ENCODE data around the gene SOCS6.
"Not testable (repeated sequence)": the region's sequence is repeated elsewhere in the genome, so short reads cannot be mapped to it uniquely, and the experiment has no call there.

The SOCS6 gene

DNA sequence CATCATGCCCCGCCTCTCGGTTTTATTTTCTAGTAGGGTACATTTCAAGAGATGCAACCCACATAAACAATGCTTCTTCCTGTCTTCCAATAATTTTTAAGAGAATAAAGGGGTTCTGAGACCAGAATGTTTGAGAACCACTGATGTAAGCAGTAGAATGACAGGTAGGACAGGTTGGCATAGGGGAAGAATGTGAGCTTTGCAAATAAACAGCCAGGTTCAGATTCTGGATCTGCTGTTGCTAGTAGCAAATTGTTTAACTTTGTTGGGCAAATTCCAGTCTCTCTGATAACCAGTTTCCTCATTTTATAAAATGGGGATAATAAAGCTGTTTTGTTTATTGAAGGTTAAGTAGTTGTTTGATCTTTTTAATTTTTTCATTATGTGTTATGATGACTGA lies 32.8 kb downstream of the SOCS6 start:
- no peak overlapping the region for H3K4me3 ChIP-seq (ENCODE audit: low read depth, low read length)

DNA sequence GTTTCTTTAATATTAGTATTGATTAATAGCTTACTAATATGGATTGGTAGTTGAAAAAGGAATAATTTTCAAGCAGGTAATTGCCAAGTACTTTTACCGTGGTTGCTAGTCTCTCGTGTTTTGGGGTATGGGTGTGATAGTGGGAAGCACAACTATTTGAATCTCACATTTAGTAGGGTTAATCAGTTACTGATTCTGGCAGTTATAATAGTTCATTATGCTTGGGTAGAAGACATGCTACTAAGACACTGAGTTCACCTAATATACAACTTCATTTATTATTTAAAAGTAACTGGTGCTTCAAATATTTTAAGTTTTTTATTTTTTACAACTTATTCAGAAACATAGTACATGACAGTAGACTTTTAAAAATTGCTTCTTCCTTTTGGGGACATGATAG lies 33.5 kb downstream of the SOCS6 start:
- no peak overlapping the region for H3K4me3 ChIP-seq (ENCODE audit: low read depth, low read length)

DNA sequence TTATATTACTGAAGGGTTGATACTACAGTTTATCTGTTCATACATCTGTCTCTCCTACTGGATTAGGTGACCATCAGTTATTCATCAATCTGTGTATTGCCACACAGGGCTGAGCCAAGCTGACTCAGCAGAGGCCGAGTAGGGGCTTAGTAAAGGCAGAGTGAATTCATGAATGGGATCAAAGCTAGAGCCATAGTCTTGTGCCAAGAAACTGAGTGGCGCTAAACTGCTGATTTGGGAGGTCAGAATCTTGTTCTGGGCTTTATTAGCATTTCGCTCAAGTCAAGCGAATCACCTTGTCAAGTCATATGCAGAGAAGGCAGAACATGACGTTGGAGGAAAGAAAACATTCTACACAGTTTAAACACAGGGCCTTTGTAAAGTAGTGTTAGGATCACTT lies 34.1 kb downstream of the SOCS6 start:
- H3K4me3 ChIP-seq (ENCODE audit: low read depth, low read length): no peak overlapping the region

DNA sequence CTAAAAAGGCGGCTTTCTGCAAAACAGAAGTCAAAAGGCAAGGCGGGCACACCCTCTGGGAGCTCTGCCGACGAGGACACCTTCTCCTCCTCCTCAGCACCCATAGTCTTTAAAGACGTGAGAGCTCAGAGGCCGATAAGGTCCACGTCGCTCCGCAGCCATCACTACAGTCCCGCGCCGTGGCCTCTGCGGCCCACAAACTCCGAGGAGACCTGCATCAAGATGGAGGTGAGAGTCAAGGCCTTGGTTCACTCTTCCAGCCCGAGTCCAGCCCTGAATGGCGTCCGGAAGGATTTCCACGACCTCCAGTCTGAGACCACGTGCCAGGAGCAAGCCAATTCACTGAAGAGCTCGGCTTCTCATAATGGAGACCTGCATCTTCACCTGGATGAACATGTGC lies 36.1 kb downstream of the SOCS6 start:
- no peak overlapping the region for H3K4me3 ChIP-seq (ENCODE audit: low read depth, low read length)

DNA sequence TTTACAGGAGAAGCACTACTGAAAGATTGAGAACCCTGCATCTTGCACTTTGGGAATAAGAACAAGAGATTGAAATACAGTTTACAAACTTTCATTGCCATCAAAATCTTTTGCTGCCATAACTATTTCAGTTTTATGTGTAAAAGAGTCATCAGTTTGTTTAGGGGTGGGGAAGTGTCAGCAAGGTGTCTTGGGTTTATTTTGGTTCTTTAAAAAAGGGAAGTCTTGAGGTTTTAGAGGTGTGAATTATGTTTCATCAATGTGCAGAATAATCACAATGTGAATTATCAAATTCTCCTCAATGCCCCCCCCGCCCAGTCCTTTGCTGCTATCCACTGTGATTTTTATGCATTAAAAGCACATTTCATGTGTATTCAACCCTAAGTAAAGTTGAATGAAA lies 37.4 kb downstream of the SOCS6 start:
- no peak overlapping the region for H3K4me3 ChIP-seq (ENCODE audit: low read depth, low read length)

DNA sequence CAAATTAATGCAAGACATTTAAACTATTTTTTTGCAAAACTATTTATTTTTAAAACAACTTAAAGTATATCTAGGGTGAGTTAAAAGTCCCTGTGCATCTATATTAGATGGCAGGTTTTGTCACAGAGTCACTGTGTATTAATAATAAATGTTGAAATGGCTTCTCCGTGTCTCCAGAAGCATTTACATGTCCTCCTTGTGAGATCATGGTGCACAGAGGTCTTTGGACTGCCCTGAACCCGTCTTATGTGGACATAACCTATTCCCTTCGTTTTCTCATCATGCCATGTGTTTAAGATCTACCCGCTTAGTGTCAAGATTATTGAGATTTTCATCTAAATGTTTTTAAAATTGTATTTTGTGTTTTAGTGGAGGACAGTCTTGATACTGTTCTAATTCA lies 39.3 kb downstream of the SOCS6 start:
- H3K4me3 ChIP-seq (ENCODE audit: low read depth, low read length): no peak overlapping the region

DNA sequence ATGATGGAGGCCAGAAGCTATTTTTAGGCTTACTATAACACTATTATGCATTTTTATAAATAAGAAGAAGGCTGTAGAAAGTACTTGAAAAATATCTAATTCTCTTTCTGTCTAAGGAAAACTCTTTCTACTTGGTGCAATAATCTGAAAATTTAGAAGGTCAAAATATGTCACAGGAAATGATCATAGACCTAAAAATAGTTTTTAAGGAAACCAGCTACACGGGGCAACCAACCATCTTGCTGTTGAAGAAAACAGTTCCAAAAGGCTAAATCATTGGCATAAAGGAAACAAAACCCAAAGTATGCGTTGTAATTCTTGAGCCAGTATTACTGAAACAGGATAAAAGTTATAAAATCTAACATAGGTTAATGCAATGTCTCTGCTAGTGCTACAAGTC lies 40.2 kb downstream of the SOCS6 start:
- H3K4me3 ChIP-seq (ENCODE audit: low read depth, low read length): no peak overlapping the region

DNA sequence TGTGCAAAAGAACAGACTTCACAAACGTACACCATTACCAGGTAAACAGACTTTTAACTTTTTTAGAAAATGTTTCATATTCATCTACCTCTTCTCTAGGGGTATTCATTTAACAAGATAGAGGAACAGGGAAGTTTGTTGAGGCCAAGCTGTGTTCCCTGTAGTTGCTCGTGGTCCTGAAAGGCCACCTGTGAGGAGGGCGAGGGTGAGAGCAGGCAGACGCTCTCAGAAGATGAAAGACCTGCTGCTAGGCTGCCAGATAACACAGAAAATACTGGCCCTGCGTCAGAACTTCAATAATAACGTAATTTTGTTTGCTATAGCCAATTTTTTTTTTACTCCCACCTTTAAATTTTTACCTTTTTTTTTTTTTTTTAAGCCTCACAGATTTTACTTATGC lies 42.0 kb downstream of the SOCS6 start:
- H3K4me3 ChIP-seq (ENCODE audit: low read depth, low read length): no peak overlapping the region

DNA sequence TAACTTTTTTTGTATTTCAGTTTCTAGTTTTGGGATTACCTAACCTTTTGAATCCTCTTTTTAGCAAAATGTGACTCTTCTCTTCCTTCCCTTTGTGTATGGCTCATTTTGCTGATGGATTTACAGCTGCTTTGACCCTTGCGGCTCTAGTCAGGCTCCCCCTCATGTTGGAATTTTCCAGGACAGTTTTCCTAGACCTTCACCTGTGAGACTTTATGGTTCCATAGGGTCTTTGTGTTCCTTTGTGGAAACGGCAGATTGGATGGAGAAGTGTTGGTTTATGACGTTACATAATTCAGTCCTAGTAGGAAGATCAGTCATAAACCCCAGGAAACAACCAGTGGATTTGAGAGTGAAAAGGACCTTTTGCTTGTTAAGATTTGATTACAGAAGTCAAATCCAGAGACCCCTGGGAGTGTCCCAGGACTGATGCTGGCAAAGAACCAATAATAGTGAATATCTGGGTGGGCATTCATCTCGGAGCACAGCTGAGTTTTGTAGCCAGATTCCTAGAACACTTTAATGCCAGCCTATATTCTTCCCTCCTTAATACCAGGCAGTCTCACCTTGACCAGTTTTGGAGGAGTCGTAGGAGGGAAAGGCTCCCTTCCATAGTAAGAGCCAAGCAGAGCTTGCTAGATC lies 42.7 kb downstream of the SOCS6 start:
- H3K4me3 ChIP-seq (ENCODE audit: low read depth, low read length): no peak overlapping the region

DNA sequence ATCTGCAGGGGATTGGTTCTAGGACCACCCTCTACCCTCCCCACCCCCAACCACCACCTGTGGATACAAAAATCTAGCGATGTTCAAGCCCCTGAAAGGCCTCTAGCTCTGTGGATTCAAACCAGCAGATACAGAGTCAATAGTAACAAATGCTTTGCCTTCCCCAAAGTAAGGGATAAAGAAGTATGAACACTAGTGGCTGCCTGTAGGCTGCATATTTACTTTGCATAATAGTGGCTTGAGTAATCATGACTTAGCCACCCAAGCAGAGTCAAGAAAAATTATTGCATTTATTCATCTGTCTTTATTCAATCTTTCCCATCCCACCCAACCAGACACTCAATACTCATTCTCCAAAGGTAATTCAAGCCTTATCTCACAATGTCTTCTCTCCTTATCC lies 43.8 kb downstream of the SOCS6 start:
- H3K4me3 ChIP-seq (ENCODE audit: low read depth, low read length): no peak overlapping the region

DNA sequence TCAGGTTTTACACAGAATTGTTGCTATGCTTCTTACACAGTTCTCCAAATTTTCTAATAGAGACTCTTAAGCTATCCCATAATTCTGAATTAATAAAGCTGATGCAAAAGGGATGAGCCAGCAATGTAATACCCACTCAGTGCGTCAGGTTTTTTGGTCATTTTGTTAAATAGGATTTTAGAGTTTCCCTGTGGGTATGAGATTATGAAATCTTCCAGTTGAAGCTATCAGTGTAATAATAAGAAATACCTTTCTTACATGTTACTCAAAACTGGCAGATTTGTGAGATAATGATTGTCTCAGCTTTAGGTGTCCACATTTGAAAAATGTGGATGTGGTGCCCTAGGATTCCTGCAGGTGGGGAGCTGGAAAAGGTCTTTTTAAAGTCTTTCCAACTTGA lies 44.5 kb downstream of the SOCS6 start:
- no peak overlapping the region for H3K4me3 ChIP-seq (ENCODE audit: low read depth, low read length)

DNA sequence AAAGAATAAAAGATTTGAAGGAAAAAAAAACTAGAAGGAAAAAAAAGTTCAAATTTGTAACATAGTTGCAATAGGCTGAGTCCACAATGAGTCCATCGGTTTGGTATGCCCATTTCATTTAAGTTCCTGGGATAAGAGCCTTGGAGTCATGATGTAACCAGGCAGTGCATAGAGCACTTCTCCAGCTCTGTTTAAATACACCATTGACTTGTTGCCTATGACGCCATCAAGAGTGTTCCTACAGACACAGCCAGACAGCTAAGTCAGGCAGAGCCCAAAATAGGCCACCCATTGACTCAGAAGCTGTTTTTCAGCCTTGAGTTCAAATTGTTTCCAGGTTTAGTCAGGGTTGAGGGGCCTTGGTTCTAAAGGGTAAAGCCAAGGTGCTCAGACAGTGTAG lies 44.9 kb downstream of the SOCS6 start:
- H3K4me3 ChIP-seq (ENCODE audit: low read depth, low read length): no peak overlapping the region

DNA sequence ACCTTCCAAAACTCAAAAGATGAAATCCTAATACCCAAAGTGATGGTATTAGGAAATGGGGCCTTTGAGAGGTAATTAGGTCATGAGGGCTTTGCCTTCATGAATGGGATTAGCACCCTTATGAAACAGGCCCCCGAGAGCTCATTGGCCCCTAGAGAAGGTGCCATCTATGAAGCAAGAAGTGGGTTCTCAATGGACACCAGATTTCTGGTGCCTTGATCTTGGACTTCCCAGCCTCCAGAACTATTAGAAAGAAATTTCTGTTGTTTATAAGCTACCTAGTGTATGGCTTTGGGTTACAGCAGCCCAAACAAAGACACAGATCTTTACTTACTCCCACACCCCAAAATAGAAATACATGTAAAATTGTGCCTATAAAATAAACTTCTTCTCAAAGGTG lies 45.4 kb downstream of the SOCS6 start:
- H3K4me3 ChIP-seq (ENCODE audit: low read depth, low read length): no peak overlapping the region

DNA sequence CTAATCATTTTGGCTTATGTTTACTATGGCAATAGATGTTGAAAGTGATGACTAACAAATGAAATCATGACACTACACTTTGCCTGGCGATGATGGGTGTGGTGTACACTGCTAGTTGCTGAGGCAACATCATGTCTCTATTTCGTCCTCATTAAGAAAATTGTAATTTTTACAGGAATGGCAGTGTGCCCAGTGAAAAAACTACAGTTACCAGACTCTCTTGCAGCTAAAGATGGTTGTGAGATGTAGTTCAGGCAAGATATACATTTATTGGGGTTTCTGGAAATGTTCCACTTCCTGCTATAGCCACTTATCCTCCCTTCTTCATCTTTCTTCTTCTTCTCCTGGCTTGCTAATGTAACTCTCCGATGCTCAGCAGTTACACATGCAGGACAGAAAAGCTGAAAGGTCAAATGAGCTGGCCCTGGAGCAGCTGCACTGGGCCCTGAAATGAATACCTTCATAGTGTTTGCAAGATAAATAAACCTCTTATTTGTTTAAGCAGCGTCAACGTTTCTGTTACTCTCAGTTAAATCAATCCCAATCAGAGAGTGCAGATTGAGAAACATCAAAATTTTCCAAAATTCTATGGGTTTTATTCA lies 46.0 kb downstream of the SOCS6 start:
- no peak overlapping the region for H3K4me3 ChIP-seq (ENCODE audit: low read depth, low read length)

DNA sequence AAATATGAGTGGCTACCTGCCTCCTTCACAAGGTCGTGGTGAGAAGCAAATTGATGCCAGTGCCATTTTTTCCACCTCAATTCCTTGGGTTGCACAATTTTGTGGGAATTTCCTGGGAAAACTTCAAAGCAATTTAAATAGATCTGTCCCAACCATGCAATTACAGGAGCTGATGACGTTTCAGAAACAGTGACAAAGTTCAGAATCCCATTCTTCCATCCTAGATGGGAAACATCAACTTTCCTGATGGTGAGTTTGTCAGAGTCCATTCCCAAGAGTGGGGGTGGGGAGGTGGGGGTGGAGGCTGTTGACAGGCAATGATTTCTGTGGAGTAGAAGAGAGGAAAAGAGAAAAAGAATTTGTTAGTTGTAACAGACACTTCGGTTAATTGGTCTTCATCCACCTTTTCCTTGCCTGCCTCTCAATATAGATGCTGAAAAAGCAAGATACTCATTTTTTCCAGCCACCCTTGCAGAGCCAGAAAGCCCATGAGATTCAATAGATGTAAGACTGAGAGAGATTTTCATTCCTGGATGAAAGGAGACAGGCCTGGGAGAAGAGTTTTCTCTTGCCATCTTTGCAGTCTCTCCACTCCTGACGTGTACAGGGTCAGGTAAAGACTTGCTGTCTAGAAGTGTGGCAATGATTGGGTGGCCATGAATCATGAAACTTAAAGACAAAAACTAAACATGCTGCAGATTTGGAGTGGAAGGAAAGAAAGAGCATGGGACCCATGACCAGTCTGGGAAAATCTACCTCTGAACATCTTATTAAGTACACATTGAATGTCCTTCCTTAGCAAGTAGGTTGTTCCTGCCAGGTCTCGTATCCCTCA lies 47.3 kb downstream of the SOCS6 start:
- H3K4me3 ChIP-seq (ENCODE audit: low read depth, low read length): no peak overlapping the region

DNA sequence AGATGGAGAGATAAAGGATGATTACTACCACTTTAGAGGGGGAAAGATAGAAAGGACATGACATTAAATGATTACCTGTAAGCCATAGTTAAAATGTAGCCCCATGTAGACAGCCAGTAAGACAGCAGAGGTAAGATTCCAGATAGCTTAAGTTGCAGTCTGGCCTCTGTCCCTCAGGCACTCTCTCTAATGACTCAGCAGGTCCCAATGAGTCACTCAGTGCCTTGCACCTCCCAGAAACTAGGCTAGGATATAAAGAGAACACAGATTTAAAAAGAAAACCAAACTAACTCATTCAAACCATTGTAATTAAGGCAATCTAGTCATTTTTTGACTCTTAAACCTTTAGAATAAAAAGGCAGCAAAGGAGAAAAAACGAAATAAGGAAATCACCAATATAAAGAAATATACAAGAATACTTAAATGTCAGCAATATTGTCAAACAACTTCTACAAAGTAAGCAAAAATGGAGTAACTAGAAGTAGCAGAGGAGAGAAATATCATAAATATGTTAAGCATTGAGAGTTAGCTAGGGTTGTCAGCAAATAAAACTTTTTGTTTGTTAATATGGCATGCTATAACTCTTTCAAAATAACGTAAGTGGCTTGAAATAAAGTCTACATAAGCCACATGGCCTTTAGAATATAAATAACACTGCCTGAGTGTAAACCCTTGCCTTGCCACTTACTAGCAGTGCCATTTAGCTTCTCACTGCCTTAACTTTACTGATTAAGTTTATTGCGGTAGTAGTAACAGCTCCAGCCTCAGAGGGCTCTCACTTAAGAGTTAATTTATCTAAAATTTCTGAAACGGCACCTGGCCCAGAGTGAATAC lies 48.5 kb downstream of the SOCS6 start:
- no peak overlapping the region for H3K4me3 ChIP-seq (ENCODE audit: low read depth, low read length)

DNA sequence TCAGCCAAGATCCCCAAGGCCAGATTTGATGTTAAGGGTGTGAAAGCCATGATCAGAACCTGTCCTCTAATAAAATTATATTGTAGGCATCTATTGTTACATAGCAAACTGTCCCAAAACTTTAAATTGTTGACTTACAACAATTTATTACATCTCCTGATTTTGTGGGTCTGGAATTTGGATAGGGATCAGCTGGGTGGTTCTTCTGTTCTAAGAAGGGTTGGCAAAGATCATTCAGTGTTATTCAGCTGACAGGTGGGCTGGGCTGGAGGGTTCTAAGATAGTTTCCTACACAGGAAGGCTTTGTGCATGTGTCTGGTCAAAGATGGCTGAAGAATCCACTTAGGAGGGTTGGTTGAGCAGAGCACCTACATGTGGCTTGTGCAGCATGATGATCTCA lies 50.0 kb downstream of the SOCS6 start:
- no peak overlapping the region for H3K4me3 ChIP-seq (ENCODE audit: low read depth, low read length)

DNA sequence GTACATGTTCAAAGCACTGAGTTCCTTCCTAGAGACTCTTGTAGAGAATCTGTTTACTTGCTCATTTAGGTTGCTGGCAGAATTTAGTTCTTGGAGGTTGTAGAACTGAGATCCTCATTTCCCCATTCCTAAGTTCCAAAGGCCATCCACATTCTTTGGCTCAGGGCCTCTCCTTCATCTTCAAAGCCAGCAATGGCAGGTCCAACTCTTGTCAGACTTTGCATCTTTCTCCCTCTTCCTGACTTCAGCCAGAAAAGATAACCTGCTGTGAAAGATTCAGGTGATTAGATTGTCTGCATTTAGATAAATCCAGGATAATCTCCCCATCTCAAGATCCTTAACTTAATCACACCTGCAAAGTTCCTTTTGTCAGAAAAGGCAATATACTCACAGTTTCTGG lies 51.1 kb downstream of the SOCS6 start:
- no peak overlapping the region for H3K4me3 ChIP-seq (ENCODE audit: low read depth, low read length)

DNA sequence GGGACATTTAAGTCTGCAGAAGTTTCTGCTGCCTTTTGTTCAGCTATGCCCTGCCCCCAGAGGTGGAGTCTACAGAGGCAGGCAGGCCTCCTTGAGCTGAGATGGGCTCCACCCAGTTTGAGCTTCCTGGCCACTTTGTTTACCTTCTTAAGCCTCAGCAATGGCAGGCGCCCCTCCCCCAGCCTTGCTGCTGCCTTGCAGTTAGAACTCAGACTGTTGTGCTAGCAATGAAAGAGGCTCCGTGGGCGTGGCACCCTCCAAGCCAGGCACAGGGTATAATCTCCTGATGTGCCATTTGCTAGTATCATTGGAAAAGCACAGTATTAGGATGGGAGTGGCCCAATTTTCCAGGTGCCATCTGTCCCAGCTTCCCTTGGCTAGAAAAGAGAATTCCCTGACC lies 59.6 kb downstream of the SOCS6 start:
- not testable (repeated sequence) for H3K4me3 ChIP-seq (ENCODE audit: low read depth, low read length)

DNA sequence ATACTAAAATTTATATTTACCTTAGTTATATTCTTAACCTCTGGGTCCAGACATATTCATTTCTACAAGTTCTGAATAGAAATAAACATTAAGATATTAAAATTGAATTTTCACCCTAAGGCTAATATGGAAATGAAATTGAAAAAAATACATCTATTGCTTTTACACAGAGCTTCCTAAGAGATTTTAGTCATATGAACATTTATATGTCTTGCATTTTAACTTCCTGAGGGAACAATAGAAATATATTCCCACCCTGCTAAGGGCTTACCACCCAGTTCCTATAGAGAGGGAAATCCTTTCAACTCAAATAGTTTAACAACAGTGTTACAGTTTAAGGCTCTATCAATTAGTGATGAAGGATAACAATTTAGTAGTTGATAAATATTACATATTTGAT lies 60.5 kb downstream of the SOCS6 start:
- no peak overlapping the region for H3K4me3 ChIP-seq (ENCODE audit: low read depth, low read length)

DNA sequence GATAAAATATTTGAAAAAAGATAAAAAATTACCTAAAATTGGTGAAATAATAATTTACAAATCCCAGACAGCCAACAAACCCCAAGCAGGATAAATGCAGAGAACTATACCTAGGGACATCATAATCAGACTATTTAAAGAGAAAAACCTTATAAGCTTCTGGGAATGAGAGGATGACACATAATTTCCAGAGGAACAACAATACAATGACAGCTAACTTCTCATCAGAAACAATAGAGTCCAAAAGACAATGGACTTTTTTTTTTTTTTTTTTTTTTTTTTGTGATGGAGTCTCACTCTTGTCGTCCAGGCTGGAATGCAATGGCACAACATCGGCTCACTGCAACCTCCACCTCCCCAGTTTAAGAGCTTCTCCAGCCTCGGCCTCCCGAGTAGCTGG lies 65.2 kb downstream of the SOCS6 start:
- no peak overlapping the region for H3K4me3 ChIP-seq (ENCODE audit: low read depth, low read length)

DNA sequence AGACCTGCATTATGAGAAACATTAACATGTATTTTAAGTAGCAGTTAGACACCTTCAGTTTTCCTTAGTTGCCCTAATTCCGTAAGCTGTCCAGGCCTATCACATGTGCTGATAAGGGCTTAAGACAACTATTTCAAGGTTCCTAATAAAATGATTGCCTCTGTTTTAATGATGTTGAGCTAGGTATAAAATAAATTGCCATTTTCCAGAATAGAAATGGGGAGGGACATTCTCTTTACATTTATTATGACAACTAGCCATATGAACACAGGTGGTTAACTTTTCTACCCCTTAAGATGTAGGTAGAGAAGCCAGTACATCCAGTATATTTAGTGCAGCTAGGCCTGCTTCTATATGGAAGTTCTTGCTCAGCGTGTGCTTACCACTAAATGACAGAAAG lies 65.9 kb downstream of the SOCS6 start:
- H3K4me3 ChIP-seq (ENCODE audit: low read depth, low read length): no peak overlapping the region
